Left lung (tissue), 10 donors: ENCODE results near the gene S100A16. TPM values are rescaled to one million over a fixed set of nuclear protein-coding genes. Genes with fewer than 3 reads are reported as not detected.
"Not testable (repeated sequence)": the region's sequence is repeated elsewhere in the genome, so short reads cannot be mapped to it uniquely, and the experiment has no call there.

Experiments used
- ATAC-seq: fragments of 200-7000 bp; cut with Tn5 transposase; one replicate; pipeline ENCODE4 v1.9.1; 2020; ENCODE audit warnings: moderate library complexity
- DNase-seq, 4 donors: peaks; one replicate each; pipeline ENCODE4 v3.0.0-alpha.2; 2013 to 2020
- H3K27ac ChIP-seq, 2 donors: fragments of 200-600 bp; sonication (generic) in 1 of 2; one replicate each; pipeline versions ENCODE4 v1.5.0 to v1.8.0; 2020 to 2021
- H3K27me3 ChIP-seq, 2 donors: fragments of 200-600 bp; sonication (generic) in 1 of 2; one replicate each; pipeline versions ENCODE4 v1.5.0 to v1.8.0; 2020 to 2021
- H3K36me3 ChIP-seq, 2 donors: fragments of 200-600 bp; sonication (generic) in 1 of 2; one replicate each; pipeline versions ENCODE4 v1.5.0 to v1.8.0; 2020 to 2021
- H3K4me1 ChIP-seq, 2 donors: fragments of 200-600 bp; one replicate each; pipeline ENCODE4 v1.8.0; 2021
- H3K4me3 ChIP-seq, 2 donors: fragments of 200-600 bp; sonication (generic) in 1 of 2; one replicate each; pipeline versions ENCODE4 v1.5.0 to v1.8.0; 2020 to 2021; ENCODE audit warnings: mild to moderate bottlenecking in 1 of 2
- H3K9me3 ChIP-seq, 2 donors: fragments of 200-600 bp; sonication (generic) in 1 of 2; one replicate each; pipeline versions ENCODE4 v1.5.0 to v1.8.0; 2020 to 2021
- intact Hi-C, 2 donors: fragments of 100-400 bp; cut with DNase I; formaldehyde crosslinking; loops; one replicate each; pipeline versions ENCODE4 v1.11.2 to v1.14.2; 2022
- polyA plus RNA-seq, 6 donors: library from polyadenylated mRNA; unstranded; fragments of 120-200 nt; gene quantifications; one replicate each; pipeline ENCODE4 v1.2.1, GENCODE V29; 2013; ENCODE audit not compliant: insufficient read length in 6 of 6
- total RNA-seq, 2 donors: library from RNA; stranded (reverse); fragmentation: NEBNext Ultra II Directional; extraction: Animal tissue kit (Norgen Biotek cat#: 25700); gene quantifications; one replicate each; pipeline ENCODE4 v1.2.1, GENCODE V29; 2021
- TF ChIP-seq, protein P1 (sequence below), 2 donors: fragments of 200-600 bp; sonication (generic) in 1 of 2; IDR thresholded peaks; one replicate each; pipeline versions ENCODE4 v1.5.0 to v1.8.0; 2021; ENCODE audit warnings: antibody characterized with exemption in 2 of 2
- donor health status: DM: no; HTN: yes; CAD: no.
- donor health status: DM: no; HTN: no; CAD: no.

The S100A16 gene
- total and polyA plus RNA-seq, 8 donors, result 118 to 160 (median 144) TPM

DNA sequence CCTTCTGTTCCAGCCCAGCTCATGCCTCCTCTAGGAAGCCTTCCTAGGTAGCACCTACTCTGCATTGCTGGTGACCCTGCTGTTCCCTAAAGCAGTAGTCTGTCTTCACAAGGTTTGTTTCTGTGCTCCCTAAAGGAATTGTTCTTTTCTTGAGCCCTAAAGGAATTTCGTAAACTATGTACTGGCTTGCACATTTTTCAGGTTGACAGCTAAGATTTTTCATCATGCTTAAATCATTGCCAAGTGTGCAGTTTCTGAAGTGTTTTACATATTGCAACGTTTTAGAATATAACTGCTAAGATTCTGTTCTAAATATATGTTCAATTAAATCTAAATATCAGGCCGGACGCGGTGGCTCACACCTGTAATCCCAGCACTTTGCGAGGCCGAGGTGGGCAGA, 13.1 kb downstream of the S100A16 start:
- TF ChIP-seq, protein P1, sequence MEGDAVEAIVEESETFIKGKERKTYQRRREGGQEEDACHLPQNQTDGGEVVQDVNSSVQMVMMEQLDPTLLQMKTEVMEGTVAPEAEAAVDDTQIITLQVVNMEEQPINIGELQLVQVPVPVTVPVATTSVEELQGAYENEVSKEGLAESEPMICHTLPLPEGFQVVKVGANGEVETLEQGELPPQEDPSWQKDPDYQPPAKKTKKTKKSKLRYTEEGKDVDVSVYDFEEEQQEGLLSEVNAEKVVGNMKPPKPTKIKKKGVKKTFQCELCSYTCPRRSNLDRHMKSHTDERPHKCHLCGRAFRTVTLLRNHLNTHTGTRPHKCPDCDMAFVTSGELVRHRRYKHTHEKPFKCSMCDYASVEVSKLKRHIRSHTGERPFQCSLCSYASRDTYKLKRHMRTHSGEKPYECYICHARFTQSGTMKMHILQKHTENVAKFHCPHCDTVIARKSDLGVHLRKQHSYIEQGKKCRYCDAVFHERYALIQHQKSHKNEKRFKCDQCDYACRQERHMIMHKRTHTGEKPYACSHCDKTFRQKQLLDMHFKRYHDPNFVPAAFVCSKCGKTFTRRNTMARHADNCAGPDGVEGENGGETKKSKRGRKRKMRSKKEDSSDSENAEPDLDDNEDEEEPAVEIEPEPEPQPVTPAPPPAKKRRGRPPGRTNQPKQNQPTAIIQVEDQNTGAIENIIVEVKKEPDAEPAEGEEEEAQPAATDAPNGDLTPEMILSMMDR (IDR thresholded peaks at IDR 0.05), result no peak
- ATAC-seq (no peak), DNase-seq (no peak)
- Histone ChIP-seq H3K27ac (no peak overlapping the region), H3K4me1 (peaks cover 0 to 17% of the 10 kb centered on the region in 2 donors), H3K9me3 (no peaks in the 10 kb centered on the region), H3K4me3 (no peak overlapping the region), H3K27me3 (no peaks in the 10 kb centered on the region), H3K36me3 (no peaks in the 10 kb centered on the region)
- intact Hi-C loops, result no loop called here

DNA sequence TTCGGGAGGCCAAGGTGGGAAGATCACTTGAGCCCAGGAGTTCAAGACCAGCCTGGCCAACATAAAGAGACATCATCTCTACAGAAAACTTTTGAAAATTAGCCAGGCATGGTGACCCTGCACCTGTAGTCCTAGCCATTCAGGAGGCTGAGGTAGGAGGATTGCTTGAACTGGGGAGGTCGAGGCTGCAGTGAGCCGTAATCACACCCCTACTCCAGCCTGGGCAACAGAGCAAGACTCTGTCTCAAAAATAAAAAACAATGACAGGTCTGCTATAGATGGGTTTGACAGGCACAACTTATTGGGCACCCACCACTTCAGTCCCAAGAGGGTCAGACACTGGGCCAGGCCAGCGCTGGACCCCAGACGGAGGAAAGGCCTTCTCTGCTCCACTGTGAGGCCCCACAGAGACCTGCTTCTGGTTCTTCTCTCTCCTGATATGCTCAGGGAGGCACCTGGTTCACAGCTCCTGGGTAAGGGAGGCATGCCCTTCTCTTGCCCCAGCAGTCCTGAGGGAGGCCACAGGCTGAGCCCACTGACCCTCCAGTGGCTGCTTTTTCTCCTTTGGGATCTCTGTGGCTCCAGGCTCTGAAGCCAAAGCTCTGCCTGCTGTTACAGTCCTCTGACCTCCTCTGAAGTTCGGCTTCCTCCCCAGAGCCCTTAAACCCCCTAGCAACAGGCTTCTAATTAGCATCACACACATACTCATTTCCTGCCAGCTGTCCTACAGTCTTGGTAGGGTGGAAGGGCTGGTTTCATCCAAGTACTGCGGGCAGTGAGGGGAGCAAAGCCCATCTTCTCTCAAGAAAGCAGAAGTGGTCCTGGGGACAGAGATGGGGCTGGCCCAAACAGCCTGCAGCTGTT, 14.4 kb downstream of the S100A16 start:
- Histone ChIP-seq H3K36me3 (no peaks in the 10 kb centered on the region), H3K27ac (no peak overlapping the region), H3K4me3 (no peak overlapping the region), H3K4me1 (peaks cover 0 to 17% of the 10 kb centered on the region in 2 donors), H3K9me3 (no peaks in the 10 kb centered on the region), H3K27me3 (no peaks in the 10 kb centered on the region)
- DNase-seq, result peak in 1 of 4 donors; percentile 32
- peak; percentile 35 for ATAC-seq
- intact Hi-C loops, result no loop called here
- TF ChIP-seq, protein P1 (IDR thresholded peaks at IDR 0.05), result no peak

DNA sequence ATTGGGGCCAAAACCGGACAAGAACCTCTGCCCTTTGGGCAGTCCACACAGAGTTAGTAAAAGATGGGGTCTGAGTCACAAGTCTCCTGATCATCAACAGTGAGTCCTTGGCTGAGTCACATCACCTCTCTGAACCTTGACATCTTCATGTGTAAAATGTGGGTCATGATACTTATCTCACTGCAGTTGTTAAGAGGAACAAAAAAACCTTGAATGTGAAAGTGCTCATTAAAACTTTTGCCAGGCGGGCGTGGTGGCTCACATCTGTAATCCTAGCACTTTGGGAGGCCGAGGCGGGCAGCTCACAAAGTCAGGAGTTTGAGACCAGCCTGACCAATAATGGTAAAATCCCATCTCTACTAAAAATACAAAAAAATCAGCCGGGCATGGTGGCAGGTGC, 15.7 kb downstream of the S100A16 start:
- ATAC-seq (no peak), DNase-seq (no peak)
- intact Hi-C loops, result no loop called here
- Histone ChIP-seq H3K27ac (no peak overlapping the region), H3K4me1 (peaks cover 0 to 17% of the 10 kb centered on the region in 2 donors), H3K4me3 (no peak overlapping the region), H3K27me3 (no peaks in the 10 kb centered on the region), H3K36me3 (no peaks in the 10 kb centered on the region), H3K9me3 (no peaks in the 10 kb centered on the region)
- TF ChIP-seq, protein P1 (IDR thresholded peaks at IDR 0.05), result no peak

DNA sequence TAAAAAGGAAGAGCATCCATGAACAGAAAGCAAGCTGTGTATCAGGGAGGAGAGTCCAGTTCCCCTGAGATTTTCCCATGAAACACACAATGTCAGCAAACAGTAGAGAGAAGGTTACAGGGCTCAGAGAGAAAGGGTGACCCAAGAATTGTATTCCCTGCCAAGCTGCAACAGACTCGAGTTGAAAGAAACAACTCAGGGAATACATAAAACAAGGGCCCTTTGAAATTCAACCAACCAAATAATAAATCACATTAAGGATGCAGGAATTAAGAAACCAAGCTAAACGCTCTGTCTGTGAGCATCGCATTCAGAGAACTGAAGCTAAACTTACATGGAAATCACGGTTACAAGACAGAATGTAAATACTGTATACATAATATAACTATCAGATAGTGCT, 20.2 kb downstream of the S100A16 start:
- no peaks in the 10 kb centered on the region for H3K4me1 ChIP-seq
- TF ChIP-seq, protein P1 (IDR thresholded peaks at IDR 0.05), result no peak
- no peak overlapping the region for H3K27ac ChIP-seq
- H3K36me3 ChIP-seq, result no peaks in the 10 kb centered on the region
- DNase-seq (no peak), ATAC-seq (no peak)
- no peaks in the 10 kb centered on the region for H3K27me3 ChIP-seq
- intact Hi-C loops, result no loop called here
- no peaks in the 10 kb centered on the region for H3K9me3 ChIP-seq
- no peak overlapping the region for H3K4me3 ChIP-seq

DNA sequence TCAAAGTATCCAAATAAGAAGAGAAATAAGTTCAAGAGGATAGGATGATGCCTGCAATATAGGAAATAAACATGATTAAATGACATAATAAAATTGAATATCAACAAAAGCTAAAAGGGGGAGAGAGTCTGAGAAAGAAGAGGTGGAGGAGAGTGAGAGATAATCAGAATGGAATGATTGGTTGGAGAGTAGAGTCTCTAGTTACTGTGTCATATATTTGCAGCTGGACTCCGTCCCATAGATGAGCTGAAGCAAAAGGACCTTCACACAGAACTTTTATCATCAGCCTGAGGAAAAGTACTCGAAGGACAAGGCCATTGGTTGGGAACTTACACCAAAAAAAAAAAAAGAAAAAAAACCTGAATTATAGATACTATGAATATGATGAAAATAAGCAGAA, 24.5 kb downstream of the S100A16 start:
- ATAC-seq (no peak), DNase-seq (no peak)
- H3K27ac ChIP-seq, result no peak overlapping the region
- no peaks in the 10 kb centered on the region for H3K36me3 ChIP-seq
- H3K4me3 ChIP-seq, result no peak overlapping the region
- H3K27me3 ChIP-seq, result no peaks in the 10 kb centered on the region
- intact Hi-C loops, result no loop called here
- no peaks in the 10 kb centered on the region for H3K9me3 ChIP-seq
- TF ChIP-seq, protein P1 (IDR thresholded peaks at IDR 0.05), result no peak
- H3K4me1 ChIP-seq, result no peaks in the 10 kb centered on the region

DNA sequence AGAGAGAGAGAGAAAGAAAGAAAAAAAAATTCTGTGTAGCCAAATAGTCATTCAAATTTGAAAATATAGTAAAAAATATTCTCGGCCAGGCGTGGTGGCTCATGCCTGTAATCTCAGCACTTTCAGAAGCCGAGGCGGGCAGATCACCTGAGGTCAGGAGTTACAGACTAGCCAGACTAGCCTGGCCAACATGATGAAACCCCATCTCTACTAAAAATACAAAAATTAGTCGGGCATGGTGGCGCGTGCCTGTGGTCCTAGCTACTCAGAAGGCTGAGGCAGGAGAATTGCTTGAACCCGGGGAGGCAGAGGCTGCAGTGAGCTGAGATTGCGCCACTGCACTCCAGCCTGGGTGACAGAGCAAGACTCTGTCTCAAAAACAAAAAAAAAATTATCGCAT, 24.9 kb downstream of the S100A16 start:
- H3K4me3 ChIP-seq, ATAC-seq, H3K9me3 ChIP-seq, DNase-seq, H3K36me3 ChIP-seq, H3K27ac ChIP-seq, H3K4me1 ChIP-seq, H3K27me3 ChIP-seq, intact Hi-C loops: not testable (repeated sequence)
